Esophagus muscularis mucosa (tissue), 4 donors: ENCODE measurements around the gene DOK4. TPM values are rescaled to one million over a fixed set of nuclear protein-coding genes. Genes with fewer than 3 reads are reported as not detected.

Source experiments
- DNase-seq: peaks from one replicate; pipeline ENCODE4 v3.0.0-alpha.2; 2017; ENCODE audit errors: extremely low spot score
- H3K27ac ChIP-seq, 4 donors: fragments of 200-600 bp; sonication (generic); replicated peaks in 1 of 4; 1 replicate in 3 of 4; 2 replicates in 1 of 4; pipeline ENCODE4 v1.5.1; 2016 to 2019; ENCODE audit warnings: mild to moderate bottlenecking in 1 of 4
- H3K27me3 ChIP-seq, 4 donors: fragments of 200-600 bp; sonication (generic); one replicate each; pipeline versions ENCODE4 v1.5.1 to v1.6.0; 2016 to 2019
- H3K36me3 ChIP-seq, 4 donors: fragments of 200-600 bp; sonication (generic); one replicate each; pipeline ENCODE4 v1.5.1; 2016 to 2019
- H3K4me1 ChIP-seq, 4 donors: fragments of 200-600 bp; sonication (generic); one replicate each; pipeline ENCODE4 v1.5.1; 2016 to 2019
- H3K4me3 ChIP-seq, 4 donors: fragments of 200-600 bp; sonication (generic); 1 replicate in 2 of 4; 2 replicates in 2 of 4; pipeline ENCODE4 v1.5.1; 2016 to 2019; ENCODE audit warnings: mild to moderate bottlenecking in 4 of 4, moderate library complexity in 1 of 4
- H3K9me3 ChIP-seq, 4 donors: fragments of 200-600 bp; sonication (generic); 1 replicate in 3 of 4; 2 replicates in 1 of 4; pipeline ENCODE4 v1.5.1; 2016 to 2019
- EP300 ChIP-seq: sonication (generic); formaldehyde crosslinking; IDR thresholded peaks from one replicate; pipeline ENCODE4 v1.6.1; 2017; ENCODE audit warnings: antibody characterized with exemption
- POLR2A ChIP-seq: fragments of 450-650 bp; IDR thresholded peaks from one replicate; pipeline ENCODE4 v1.6.1; 2017; ENCODE audit warnings: antibody characterized with exemption, moderate library complexity, mild to moderate bottlenecking, low read depth
- POLR2AphosphoS5 ChIP-seq, 2 donors: sonication (generic); formaldehyde crosslinking; IDR thresholded peaks; one replicate each; pipeline ENCODE4 v1.6.1; 2017; ENCODE audit warnings: antibody characterized with exemption in 2 of 2
- WGBS: methylation state at CpG from one replicate; pipeline ENCODE4 v1.1.5; 2018; 5-methylcytosine and 5-hydroxymethylcytosine counted together
- intact Hi-C: fragments of 100-400 bp; cut with DNase I; formaldehyde crosslinking; loops from one replicate; pipeline ENCODE4 v1.15.1; 2023
- total RNA-seq, 4 donors: library from RNA; depleted of rRNA; stranded (reverse); fragments of >200 nt; gene quantifications; one replicate each; pipeline versions ENCODE4 v1.1.0 to v1.2.1, GENCODE V29; 2016
- TF ChIP-seq, protein P1 (sequence below), 3 experiments: fragments of 200-600 bp in 2 of 3; fragments of 450-650 bp in 1 of 3; sonication (generic) in 2 of 3; IDR thresholded peaks; one replicate each; pipeline ENCODE4 v1.5.1; 2017 to 2019; ENCODE audit warnings: antibody characterized with exemption in 3 of 3, mild to moderate bottlenecking in 2 of 3, moderate library complexity in 1 of 3

Gene DOK4
- total RNA-seq, 4 donors from 2014 or later: 14.5 to 36.7 (median 29.4) TPM

DNA sequence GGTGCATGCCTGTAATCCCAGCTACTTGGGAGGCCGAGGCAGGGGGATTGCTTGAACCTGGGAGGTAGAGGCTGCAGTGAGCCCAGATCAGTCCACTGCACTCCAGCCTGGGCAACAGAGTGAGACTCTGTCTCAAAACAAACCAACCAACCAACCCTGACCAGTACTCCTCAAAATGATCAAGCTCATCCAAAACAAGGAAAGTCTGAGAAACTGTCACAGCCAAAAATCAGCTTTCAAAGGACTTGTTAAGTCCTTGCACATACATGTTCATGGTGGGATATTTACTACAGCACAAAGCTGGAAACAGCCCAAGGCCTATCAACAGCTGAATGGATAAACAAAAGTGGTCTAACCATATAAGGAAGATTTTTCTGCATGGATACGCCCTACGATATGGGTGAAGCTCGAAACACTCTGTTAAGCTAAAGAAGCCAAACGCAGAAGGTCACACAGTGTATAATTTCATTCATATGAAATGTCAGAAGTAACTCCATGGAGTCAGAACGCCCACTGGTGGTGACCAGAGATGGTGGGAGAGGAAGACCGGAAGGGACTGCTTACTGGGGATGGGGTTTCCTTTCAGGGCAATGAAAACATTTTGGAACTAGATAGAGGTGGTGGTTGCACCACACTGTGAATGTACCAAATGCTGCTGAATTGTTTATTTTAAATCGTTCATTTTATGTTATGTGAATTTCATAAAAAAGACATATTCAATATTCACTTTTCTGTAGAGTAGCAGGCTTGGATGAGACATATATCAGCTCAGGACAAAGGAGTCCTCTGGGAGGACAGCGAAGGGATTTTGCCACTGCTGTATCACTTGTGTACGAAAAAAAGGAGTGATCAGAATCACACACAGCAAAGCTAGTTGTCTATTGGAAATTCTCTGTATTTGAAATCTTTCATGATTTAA, 64.0 kb downstream of the DOK4 start:
- peaks cover 36 to 46% (median 42%) of the 10 kb centered on the region in 4 donors for H3K4me1 ChIP-seq
- no peak overlapping the region for H3K4me3 ChIP-seq
- H3K27ac ChIP-seq: peak overlapping the region; percentile 9 to 57 (median 40)
- H3K36me3 ChIP-seq: peaks cover 0 to 9% (median 5%) of the 10 kb centered on the region in 4 donors
- 28% methylated on average over 9 of the region's 10 CpGs for WGBS
- no peak for DNase-seq
- no peaks in the 10 kb centered on the region for H3K9me3 ChIP-seq
- no peaks in the 10 kb centered on the region for H3K27me3 ChIP-seq
- intact Hi-C loops: loop anchor here (5.0 kb wide), 1 partner anchor 330 kb away; the partner anchor contains the start of gene CPNE2
- TF ChIP-seq POLR2A (no peak), EP300 (no peak), POLR2AphosphoS5 (IDR thresholded peaks at IDR 0.05) (peak; percentile 16 to 40)
- TF ChIP-seq, protein P1, sequence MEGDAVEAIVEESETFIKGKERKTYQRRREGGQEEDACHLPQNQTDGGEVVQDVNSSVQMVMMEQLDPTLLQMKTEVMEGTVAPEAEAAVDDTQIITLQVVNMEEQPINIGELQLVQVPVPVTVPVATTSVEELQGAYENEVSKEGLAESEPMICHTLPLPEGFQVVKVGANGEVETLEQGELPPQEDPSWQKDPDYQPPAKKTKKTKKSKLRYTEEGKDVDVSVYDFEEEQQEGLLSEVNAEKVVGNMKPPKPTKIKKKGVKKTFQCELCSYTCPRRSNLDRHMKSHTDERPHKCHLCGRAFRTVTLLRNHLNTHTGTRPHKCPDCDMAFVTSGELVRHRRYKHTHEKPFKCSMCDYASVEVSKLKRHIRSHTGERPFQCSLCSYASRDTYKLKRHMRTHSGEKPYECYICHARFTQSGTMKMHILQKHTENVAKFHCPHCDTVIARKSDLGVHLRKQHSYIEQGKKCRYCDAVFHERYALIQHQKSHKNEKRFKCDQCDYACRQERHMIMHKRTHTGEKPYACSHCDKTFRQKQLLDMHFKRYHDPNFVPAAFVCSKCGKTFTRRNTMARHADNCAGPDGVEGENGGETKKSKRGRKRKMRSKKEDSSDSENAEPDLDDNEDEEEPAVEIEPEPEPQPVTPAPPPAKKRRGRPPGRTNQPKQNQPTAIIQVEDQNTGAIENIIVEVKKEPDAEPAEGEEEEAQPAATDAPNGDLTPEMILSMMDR (IDR thresholded peaks at IDR 0.05): peak; percentile 72 to 78 (median 76)

Other genes starting within 250 kb of the DOK4 start
- 10 to 100 TPM; 58.1 to 77.4 (median 66.9) TPM for gene ARL2BP, start 241.2 kb downstream of the DOK4 start, total RNA-seq
- gene PLLP, start 201.8 kb downstream of the DOK4 start, total RNA-seq: 10 to 100 TPM in 1 of 4 donors, 1 to 10 TPM in 3; 3.6 to 10.7 (median 6.4) TPM
- gene CCL22, start 127.7 kb downstream of the DOK4 start, total RNA-seq: not detected
- 10 to 100 TPM; 26.8 to 40.4 (median 29.9) TPM for gene CX3CL1, start 114.0 kb downstream of the DOK4 start, total RNA-seq
- gene CCL17, start 81.7 kb downstream of the DOK4 start, total RNA-seq: not detected
- gene CIAPIN1, start 39.1 kb downstream of the DOK4 start, total RNA-seq: 10 to 100 TPM; 24.0 to 27.0 (median 26.0) TPM
- 100 to 1,000 TPM in 2 of 4 donors, 10 to 100 TPM in 2; 77.2 to 115 (median 93.3) TPM for gene COQ9, start 39.0 kb downstream of the DOK4 start, total RNA-seq
- 100 to 1,000 TPM in 3 of 4 donors, 10 to 100 TPM in 1; 95.5 to 154 (median 107) TPM for gene POLR2C, start 23.8 kb downstream of the DOK4 start, total RNA-seq
- 10 to 100 TPM; 22.7 to 54.9 (median 36.9) TPM for gene CCDC102A, start 50.1 kb upstream of the DOK4 start, total RNA-seq
- gene ADGRG5, start 56.1 kb upstream of the DOK4 start, total RNA-seq: under 1 TPM in 3 of 4 donors, not detected in 1; under 0.01 to 0.34 (median 0.17) TPM
- 10 to 100 TPM; 17.4 to 21.4 (median 19.1) TPM for gene ADGRG1, start 142.1 kb upstream of the DOK4 start, total RNA-seq
- gene ADGRG3, start 181.8 kb upstream of the DOK4 start, total RNA-seq: 1 to 10 TPM; 2.0 to 9.6 (median 3.7) TPM
- gene DRC7, start 208.3 kb upstream of the DOK4 start, total RNA-seq: under 1 TPM in 2 of 4 donors, not detected in 2; under 0.01 to 0.17 TPM
- gene KATNB1, start 249.3 kb upstream of the DOK4 start, total RNA-seq: 10 to 100 TPM; 10.4 to 16.9 (median 15.3) TPM